Measurements from ENCODE around the gene C6. TPM values are rescaled to one million over a fixed set of nuclear protein-coding genes. Genes with fewer than 3 reads are reported as not detected.
"Not testable (repeated sequence)": the region's sequence is repeated elsewhere in the genome, so short reads cannot be mapped to it uniquely, and the experiment has no call there.

Gene C6
- 0.38 TPM for polyA plus RNA-seq (ENCODE audit: insufficient read length)

- no peak for DNase-seq (ENCODE audit: low read depth)
Observed at GRCh38 chr5:41213340-41213739, at the start of gene C6. C6 (minus strand) TSS chr5:41213532; CDS start chr5:41203230, 10,302 bp downstream.

GRCh38 chr5:41256400-41256799 is 43.1 kb upstream of the C6 start:
- DNase-seq (ENCODE audit: low read depth): no peak

GRCh38 chr5:41253109-41253508 is 39.8 kb upstream of the C6 start:
- no peak for DNase-seq (ENCODE audit: low read depth)

GRCh38 chr5:41252036-41252435 is 38.7 kb upstream of the C6 start:
- DNase-seq (ENCODE audit: low read depth): no peak

GRCh38 chr5:41250351-41250987 is 37.1 kb upstream of the C6 start:
- no peak for DNase-seq (ENCODE audit: low read depth)

GRCh38 chr5:41247135-41247534 is 33.8 kb upstream of the C6 start:
- no peak for DNase-seq (ENCODE audit: low read depth)

GRCh38 chr5:41246376-41246775 is 33.0 kb upstream of the C6 start:
- no peak for DNase-seq (ENCODE audit: low read depth)

- DNase-seq (ENCODE audit: low read depth): no peak
Observed at GRCh38 chr5:41243558-41243957, 30.2 kb upstream of the C6 start.

- no peak for DNase-seq (ENCODE audit: low read depth)
Observed at GRCh38 chr5:41240985-41241384, 27.7 kb upstream of the C6 start.

- no peak for DNase-seq (ENCODE audit: low read depth)
Observed at GRCh38 chr5:41240390-41240789, 27.1 kb upstream of the C6 start.

GRCh38 chr5:41234475-41234874 is 21.1 kb upstream of the C6 start:
- DNase-seq (ENCODE audit: low read depth): no peak

- no peak for DNase-seq (ENCODE audit: low read depth)
Observed at GRCh38 chr5:41232797-41233196, 19.5 kb upstream of the C6 start.

- not testable (repeated sequence) for DNase-seq (ENCODE audit: low read depth)
Observed at GRCh38 chr5:41230276-41230675, 16.9 kb upstream of the C6 start.

- no peak for DNase-seq (ENCODE audit: low read depth)
Observed at GRCh38 chr5:41223962-41224361, 10.6 kb upstream of the C6 start.

- DNase-seq (ENCODE audit: low read depth): no peak
Observed at GRCh38 chr5:41219658-41220269, 6.4 kb upstream of the C6 start.

- no peak for DNase-seq (ENCODE audit: low read depth)
Observed at GRCh38 chr5:41218929-41219657, 5.8 kb upstream of the C6 start.

- no peak for DNase-seq (ENCODE audit: low read depth)
Observed at GRCh38 chr5:41214182-41214581, 850 bp upstream of the C6 start.

GRCh38 chr5:41212935-41213334 is 397 bp downstream of the C6 start:
- DNase-seq (ENCODE audit: low read depth): no peak

GRCh38 chr5:41211417-41211816 is 1.9 kb downstream of the C6 start:
- no peak for DNase-seq (ENCODE audit: low read depth)

GRCh38 chr5:41205475-41205874 is 7.9 kb downstream of the C6 start:
- DNase-seq (ENCODE audit: low read depth): not testable (repeated sequence)

- no peak for DNase-seq (ENCODE audit: low read depth)
Observed at GRCh38 chr5:41203033-41203432, 10.3 kb downstream of the C6 start.

- DNase-seq (ENCODE audit: low read depth): no peak
Observed at GRCh38 chr5:41201082-41201772, 12.1 kb downstream of the C6 start.

All from forelimb muscle (tissue), 1 donor.